Gastrocnemius medialis (tissue), 4 donors: Measurements from ENCODE around the gene SYMPK.

Experiments used
- CTCF ChIP-seq, 5 experiments: fragments of 450-650 bp in 3 of 5; fragments of 200-600 bp in 2 of 5; sonication (generic) in 2 of 5; IDR thresholded peaks in 4 of 5; conservative IDR thresholded peaks in 1 of 5; 1 replicate in 4 of 5; 2 replicates in 1 of 5; pipeline ENCODE4 v1.5.1; 2016 to 2019; ENCODE audit warnings: antibody characterized with exemption in 5 of 5, mild to moderate bottlenecking in 3 of 5, moderate library complexity in 3 of 5
- POLR2A ChIP-seq, 2 donors: fragments of 450-650 bp; IDR thresholded peaks; one replicate each; pipeline ENCODE4 v1.6.1; 2017; ENCODE audit warnings: antibody characterized with exemption in 2 of 2, mild to moderate bottlenecking in 2 of 2, moderate library complexity in 2 of 2

GRCh38 chr19:45765702-45766295 lies 97.1 kb downstream of the SYMPK start:
- TF ChIP-seq POLR2A (IDR thresholded peaks at IDR 0.05) (no peak), CTCF (IDR thresholded peaks at IDR 0.05 in 4 of 5, conservative IDR thresholded peaks at IDR 0.05 in 1 of 5) (no peak)
